IMR-90 (cell line): ENCODE measurements around the gene URI1. TPM values are rescaled to one million over a fixed set of nuclear protein-coding genes. Genes with fewer than 3 reads are reported as not detected.

ENCODE experiments used
- ATAC-seq: fragments of 200-7000 bp; cut with Tn5 transposase; 2 replicates; pipeline ENCODE4 v1.9.1; 2020; ENCODE audit warnings: low read depth, mild to moderate bottlenecking, moderate library complexity
- BruUV-seq: library from RNA; stranded (reverse); fragments of 400-500 nt; replicated peaks from 2 replicates; lab custom pipeline; 2021; lab: Mats Ljungman, UMichigan
- CTCF ChIA-PET: fragments of 300-600 bp; formaldehyde crosslinking; extraction: SDS; loops from one replicate; lab custom pipeline; 2021; ENCODE audit warnings: antibody characterized with exemption; lab: Yijun Ruan, JAX
- POLR2A ChIA-PET: fragments of 300-600 bp; sonication (Branson Sonifier 250); formaldehyde crosslinking; loops from one replicate; lab custom pipeline; 2022; ENCODE audit warnings: antibody characterized with exemption; ENCODE audit not compliant: unreplicated experiment; lab: Charles Lee
- DNase-seq: peaks from one replicate; pipeline ENCODE4 v3.0.0; 2013
- H2AFZ ChIP-seq: replicated peaks from 2 replicates; pipeline ENCODE3; 2013; ENCODE audit warnings: low read length, mild to moderate bottlenecking; ENCODE audit not compliant: poor library complexity
- H2AK5ac ChIP-seq: 2 replicates; pipeline ENCODE4 v1.6.1; 2013; ENCODE audit warnings: low read depth, low read length, inconsistent platforms
- H2AK9ac ChIP-seq: replicated peaks from 2 replicates; pipeline ENCODE3; 2013; ENCODE audit warnings: mild to moderate bottlenecking, low read depth, low read length, moderate library complexity; ENCODE audit not compliant: poor library complexity
- H2BK120ac ChIP-seq: 2 replicates; pipeline ENCODE4 v1.6.1; 2013; ENCODE audit warnings: low read depth, low read length, inconsistent platforms
- H2BK15ac ChIP-seq: 3 replicates; pipeline ENCODE4 v1.6.1; 2013; ENCODE audit warnings: low read depth, low read length, inconsistent platforms
- H2BK20ac ChIP-seq: 2 replicates; pipeline ENCODE4 v1.6.1; 2013; ENCODE audit warnings: low read depth, mild to moderate bottlenecking, inconsistent platforms, low read length, moderate library complexity
- H2BK5ac ChIP-seq: 2 replicates; pipeline ENCODE4 v1.6.1; 2013; ENCODE audit warnings: mild to moderate bottlenecking, low read depth, low read length, inconsistent platforms; ENCODE audit not compliant: poor library complexity, severe bottlenecking
- H3K14ac ChIP-seq: replicated peaks from 2 replicates; pipeline ENCODE4 v1.6.1; 2013; ENCODE audit warnings: low read depth, low read length, inconsistent platforms
- H3K18ac ChIP-seq: 2 replicates; pipeline ENCODE4 v1.6.1; 2013; ENCODE audit warnings: low read depth, low read length, control low read depth
- H3K23ac ChIP-seq: 2 replicates; pipeline ENCODE4 v1.6.1; 2013; ENCODE audit warnings: low read depth, low read length, inconsistent platforms
- H3K27ac ChIP-seq: 2 replicates; pipeline ENCODE4 v1.5.1; 2013; ENCODE audit warnings: mild to moderate bottlenecking, control low read depth, low read length; ENCODE audit not compliant: insufficient read depth
- H3K27me3 ChIP-seq: 2 replicates; pipeline ENCODE4 v1.6.1; 2013; ENCODE audit warnings: low read length; ENCODE audit not compliant: control insufficient read depth, insufficient read depth
- H3K36me3 ChIP-seq: 2 replicates; pipeline ENCODE4 v1.6.1; 2013; ENCODE audit warnings: low read length, mixed read lengths; ENCODE audit not compliant: control insufficient read depth, insufficient read depth
- H3K4ac ChIP-seq: 2 replicates; pipeline ENCODE4 v1.6.1; 2013; ENCODE audit warnings: low read depth, low read length, inconsistent platforms
- H3K4me1 ChIP-seq: 2 replicates; pipeline ENCODE4 v1.6.1; 2013; ENCODE audit warnings: low read length, mixed read lengths; ENCODE audit not compliant: control insufficient read depth, insufficient read depth
- H3K4me2 ChIP-seq: 2 replicates; pipeline ENCODE4 v1.6.1; 2013; ENCODE audit warnings: low read depth, mild to moderate bottlenecking, control low read depth, low read length, moderate library complexity
- H3K4me3 ChIP-seq: 2 replicates; pipeline ENCODE4 v1.5.1; 2013; ENCODE audit warnings: low read depth, mild to moderate bottlenecking, control low read depth, low read length, moderate library complexity; ENCODE audit not compliant: insufficient read depth
- H3K56ac ChIP-seq: 2 replicates; pipeline ENCODE4 v1.6.1; 2013; ENCODE audit warnings: low read length, inconsistent platforms; ENCODE audit not compliant: insufficient read depth; ENCODE audit errors: extremely low read depth
- H3K79me1 ChIP-seq, 2 experiments: 2 replicates each; pipeline ENCODE4 v1.6.1; 2013; ENCODE audit warnings: low read length in 2 of 2, inconsistent platforms in 1 of 2, low read depth in 1 of 2
- H3K9ac ChIP-seq: 2 replicates; pipeline ENCODE4 v1.6.1; 2013; ENCODE audit warnings: low read depth, low read length, control low read depth
- H3K9me1 ChIP-seq: 2 replicates; pipeline ENCODE4 v1.6.1; 2013; ENCODE audit warnings: low read length, inconsistent platforms; ENCODE audit not compliant: insufficient read depth
- H3K9me3 ChIP-seq: 2 replicates; pipeline ENCODE4 v1.6.1; 2013; ENCODE audit warnings: low read length; ENCODE audit not compliant: control insufficient read depth, insufficient read depth
- H4K20me1 ChIP-seq: 2 replicates; pipeline ENCODE4 v1.6.1; 2013; ENCODE audit warnings: low read length, inconsistent platforms; ENCODE audit not compliant: insufficient read depth
- H4K5ac ChIP-seq: 2 replicates; pipeline ENCODE4 v1.6.1; 2013; ENCODE audit warnings: mild to moderate bottlenecking, low read depth, low read length, control low read depth
- H4K8ac ChIP-seq, 2 experiments: 2 replicates each; pipeline ENCODE4 v1.6.1; 2013; ENCODE audit warnings: low read depth in 2 of 2, low read length in 2 of 2, control low read depth in 1 of 2, inconsistent platforms in 1 of 2
- H4K91ac ChIP-seq: 2 replicates; pipeline ENCODE4 v1.6.1; 2013; ENCODE audit warnings: low read depth, low read length, inconsistent platforms; ENCODE audit not compliant: insufficient read depth
- BHLHE40 ChIP-seq: fragments of 150-350 bp; IDR thresholded peaks from 2 replicates; pipeline ENCODE4 v1.6.1; 2016; ENCODE audit warnings: mild to moderate bottlenecking, low read depth, low read length
- CEBPB ChIP-seq: IDR thresholded peaks from 2 replicates; pipeline ENCODE4 v1.6.1; 2012; ENCODE audit warnings: low read depth, low read length, improper control_type of control experiment
- CHD1 ChIP-seq: IDR thresholded peaks from 2 replicates; pipeline ENCODE4 v1.6.1; 2012; ENCODE audit warnings: low read depth, low read length, improper control_type of control experiment
- ELK1 ChIP-seq: fragments of 150-350 bp; IDR thresholded peaks from 2 replicates; pipeline ENCODE4 v1.6.1; 2016; ENCODE audit warnings: low read depth, mild to moderate bottlenecking, low read length, moderate library complexity, borderline replicate concordance
- FOS ChIP-seq: fragments of 150-350 bp; IDR thresholded peaks from 2 replicates; pipeline ENCODE4 v1.6.1; 2016; ENCODE audit warnings: low read depth, low read length
- MAFK ChIP-seq: IDR thresholded peaks from 2 replicates; pipeline ENCODE4 v1.6.1; 2012; ENCODE audit warnings: low read depth, low read length, improper control_type of control experiment
- MAZ ChIP-seq: IDR thresholded peaks from 2 replicates; pipeline ENCODE4 v1.6.1; 2012; ENCODE audit warnings: low read depth, mild to moderate bottlenecking, low read length, improper control_type of control experiment, moderate library complexity, borderline replicate concordance
- POLR2A ChIP-seq: IDR thresholded peaks from 2 replicates; pipeline ENCODE4 v1.6.1; 2012; ENCODE audit warnings: mild to moderate bottlenecking, low read depth, low read length
- RAD21 ChIP-seq: IDR thresholded peaks from 2 replicates; pipeline ENCODE4 v1.6.1; 2012; ENCODE audit warnings: low read length, improper control_type of control experiment
- RCOR1 ChIP-seq: IDR thresholded peaks from 2 replicates; pipeline ENCODE4 v1.6.1; 2012; ENCODE audit warnings: mild to moderate bottlenecking, low read length, improper control_type of control experiment; ENCODE audit not compliant: insufficient replicate concordance
- RFX5 ChIP-seq: IDR thresholded peaks from 2 replicates; pipeline ENCODE4 v1.8.0; 2012; ENCODE audit warnings: low read depth, mild to moderate bottlenecking, low read length, moderate library complexity
- SMC3 ChIP-seq: fragments of 150-350 bp; IDR thresholded peaks from 2 replicates; pipeline ENCODE4 v1.6.1; 2016; ENCODE audit warnings: low read depth, mild to moderate bottlenecking, antibody characterized with exemption, low read length, moderate library complexity
- WGBS, 2 experiments: methylation state at CpG; one replicate each; pipeline versions ENCODE4 v1.1.5 to v1.1.7; 2013; ENCODE audit warnings: missing lambda C conversion rate in 2 of 2; ENCODE audit not compliant: insufficient read length in 1 of 2; ENCODE audit errors: extremely low coverage in 2 of 2; 5-methylcytosine and 5-hydroxymethylcytosine counted together
- dilution Hi-C: fragments of 300-500 bp; cut with HindIII; formaldehyde crosslinking; loops from one replicate; pipeline ENCODE4 v1.14.3; 2018; ENCODE audit warnings: low sequenced_read_pairs; ENCODE audit not compliant: unreplicated experiment
- in situ Hi-C: fragments of 300-500 bp; cut with MboI; formaldehyde crosslinking; loops from 3 replicates; pipeline ENCODE4 v1.14.3; 2019; ENCODE audit warnings: low sequenced_read_pairs, inconsistent platforms, mixed read lengths
- intact Hi-C: fragments of 100-400 bp; cut with micrococcal nuclease; formaldehyde crosslinking; loops from 2 replicates; pipeline ENCODE4 v1.10.0; 2022
- polyA plus RNA-seq, 3 experiments: library from polyadenylated mRNA; depleted of rRNA; stranded (reverse); fragments of >200 nt; gene quantifications; 2 replicates each; pipeline ENCODE4 v1.2.3, GENCODE V29; 2012; ENCODE audit warnings: low replicate concordance in 1 of 3
- total RNA-seq: library from RNA; depleted of rRNA; stranded (reverse); fragments of >200 nt; gene quantifications from 2 replicates; pipeline ENCODE4 v1.2.3, GENCODE V29; 2012
- TF ChIP-seq, protein P1 (sequence below): fragments of 150-350 bp; IDR thresholded peaks from 2 replicates; pipeline ENCODE4 v1.6.1; 2017; ENCODE audit warnings: mild to moderate bottlenecking, antibody characterized with exemption, low read length, low read depth

The URI1 gene
- total and polyA plus RNA-seq, 2 of the 4 experiments (the other 2 are of a cell fraction), result 43.2 to 45.3 TPM

GRCh38 chr19:29896802-29897201 lies 45.2 kb upstream of the URI1 start:
- Histone ChIP-seq H3K9ac (no peak overlapping the region), H2BK120ac (no peak overlapping the region), H4K91ac (no peak overlapping the region), H3K23ac (no peak overlapping the region), H3K36me3 (no peaks in the 10 kb centered on the region), H4K5ac (no peak overlapping the region), H4K20me1 (no peaks in the 10 kb centered on the region), H3K9me3 (no peaks in the 10 kb centered on the region), H2AFZ (no peak overlapping the region), H2BK15ac (no peak overlapping the region), H3K4me1 (no peaks in the 10 kb centered on the region), H3K27me3 (no peaks in the 10 kb centered on the region), H3K9me1 (no peaks in the 10 kb centered on the region), H2BK20ac (no peak overlapping the region), H2AK9ac (no peak overlapping the region), H4K8ac (no peak overlapping the region), H3K14ac (no peak overlapping the region), H3K4me2 (no peak overlapping the region), H2BK5ac (no peak overlapping the region), H3K56ac (no peak overlapping the region), H3K79me1 (no peaks in the 10 kb centered on the region), H3K4me3 (no peak overlapping the region), H3K18ac (no peak overlapping the region), H2AK5ac (no peak overlapping the region), H3K4ac (no peak overlapping the region), H3K27ac (no peak overlapping the region)
- CTCF ChIA-PET, result no interaction called here
- no TSS peak for BruUV-seq
- dilution Hi-C loops (no loop called here), intact Hi-C loops (no loop called here), in situ Hi-C loops (loop anchor here (25.0 kb wide), 1 partner anchor 740 kb away; no protein-coding TSS in a partner anchor)
- no CpG with 5 or more reads among the region's 6 CpGs for WGBS, 2 experiments
- DNase-seq (no peak), ATAC-seq (no peak)
- TF ChIP-seq MAFK (no peak), MAZ (no peak), RFX5 (no peak), RCOR1 (no peak), ELK1 (no peak), FOS (no peak), CEBPB (no peak), SMC3 (no peak), RAD21 (no peak), POLR2A (no peak), BHLHE40 (no peak), CHD1 (no peak)
- TF ChIP-seq, protein P1, sequence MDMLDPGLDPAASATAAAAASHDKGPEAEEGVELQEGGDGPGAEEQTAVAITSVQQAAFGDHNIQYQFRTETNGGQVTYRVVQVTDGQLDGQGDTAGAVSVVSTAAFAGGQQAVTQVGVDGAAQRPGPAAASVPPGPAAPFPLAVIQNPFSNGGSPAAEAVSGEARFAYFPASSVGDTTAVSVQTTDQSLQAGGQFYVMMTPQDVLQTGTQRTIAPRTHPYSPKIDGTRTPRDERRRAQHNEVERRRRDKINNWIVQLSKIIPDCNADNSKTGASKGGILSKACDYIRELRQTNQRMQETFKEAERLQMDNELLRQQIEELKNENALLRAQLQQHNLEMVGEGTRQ, result no peak
- POLR2A ChIA-PET, result no interaction called here
